ENCODE results near the gene GIPC3. TPM values are rescaled to one million over a fixed set of nuclear protein-coding genes. Genes with fewer than 3 reads are reported as not detected.

Gene GIPC3
- total and polyA plus RNA-seq, 12 donors, result 0.33 to 5.9 (median 3.2) TPM

DNA sequence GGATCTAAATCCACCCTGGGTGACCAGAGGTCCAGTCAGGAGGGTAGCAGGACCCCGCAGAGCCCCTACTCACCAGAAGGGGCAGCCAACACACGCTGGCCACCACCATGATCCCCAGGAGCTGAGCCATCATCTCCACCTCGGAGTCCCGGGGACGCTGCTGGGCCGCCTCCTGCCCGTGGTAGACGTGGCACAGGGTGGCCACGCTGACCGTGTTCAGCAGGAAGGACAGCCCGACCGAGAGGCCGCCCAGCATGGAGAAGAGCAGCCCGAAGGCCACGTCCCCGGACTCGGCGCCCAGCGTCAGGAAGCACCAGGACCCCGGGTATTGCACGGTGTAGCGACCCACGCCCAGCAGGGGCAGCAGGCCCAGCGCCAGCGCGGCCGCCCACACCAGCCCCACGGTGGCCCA lies 14.5 kb downstream of the GIPC3 start:
- Histone ChIP-seq H3K27ac (no peak overlapping the region), H3K27me3 (no peaks in the 10 kb centered on the region), H3K4me3 (no peak overlapping the region), H3K9me3 (replicated peaks in 1 of 3) (no peaks in the 10 kb centered on the region), H3K36me3 (replicated peaks in 1 of 2) (peaks cover 0 to 3% of the 10 kb centered on the region in 2 donors), H3K4me1 (replicated peaks in 1 of 2) (peaks cover 16% of the 10 kb centered on the region in 2 donors)
- intact Hi-C loops (cut with DNase I), result no loop called here
- peak in 1 of 7 donors; percentile 20 for DNase-seq
- WGBS, 4 donors, result 90 to 100% (median 94%) methylated on average over 1 to 28 of the region's 28 CpGs
- no peak for TF ChIP-seq POLR2A (IDR thresholded peaks at IDR 0.05)
- TF ChIP-seq, protein P1, sequence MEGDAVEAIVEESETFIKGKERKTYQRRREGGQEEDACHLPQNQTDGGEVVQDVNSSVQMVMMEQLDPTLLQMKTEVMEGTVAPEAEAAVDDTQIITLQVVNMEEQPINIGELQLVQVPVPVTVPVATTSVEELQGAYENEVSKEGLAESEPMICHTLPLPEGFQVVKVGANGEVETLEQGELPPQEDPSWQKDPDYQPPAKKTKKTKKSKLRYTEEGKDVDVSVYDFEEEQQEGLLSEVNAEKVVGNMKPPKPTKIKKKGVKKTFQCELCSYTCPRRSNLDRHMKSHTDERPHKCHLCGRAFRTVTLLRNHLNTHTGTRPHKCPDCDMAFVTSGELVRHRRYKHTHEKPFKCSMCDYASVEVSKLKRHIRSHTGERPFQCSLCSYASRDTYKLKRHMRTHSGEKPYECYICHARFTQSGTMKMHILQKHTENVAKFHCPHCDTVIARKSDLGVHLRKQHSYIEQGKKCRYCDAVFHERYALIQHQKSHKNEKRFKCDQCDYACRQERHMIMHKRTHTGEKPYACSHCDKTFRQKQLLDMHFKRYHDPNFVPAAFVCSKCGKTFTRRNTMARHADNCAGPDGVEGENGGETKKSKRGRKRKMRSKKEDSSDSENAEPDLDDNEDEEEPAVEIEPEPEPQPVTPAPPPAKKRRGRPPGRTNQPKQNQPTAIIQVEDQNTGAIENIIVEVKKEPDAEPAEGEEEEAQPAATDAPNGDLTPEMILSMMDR (IDR thresholded peaks at IDR 0.05), result no peak

DNA sequence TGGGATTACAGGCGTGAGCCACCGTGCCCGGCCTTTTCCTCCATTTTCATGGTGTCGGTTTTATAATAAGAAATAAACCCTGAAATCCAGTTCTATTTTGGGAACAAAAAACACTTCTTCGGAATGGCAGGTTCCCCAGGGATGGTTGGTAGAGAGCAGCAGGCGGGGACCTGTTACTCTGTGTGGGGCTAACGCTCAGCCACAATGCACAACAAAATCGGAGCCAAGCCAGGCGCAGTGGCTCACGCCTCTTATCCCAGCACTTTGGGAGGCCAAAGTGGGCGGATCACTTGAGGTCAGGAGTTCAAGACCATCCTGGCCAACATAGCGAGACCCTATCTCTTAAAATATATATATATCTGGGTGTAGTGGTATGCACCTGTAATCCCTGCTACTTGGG lies 15.7 kb downstream of the GIPC3 start:
- Histone ChIP-seq H3K9me3 (replicated peaks in 1 of 3) (no peaks in the 10 kb centered on the region), H3K27ac (no peak overlapping the region), H3K27me3 (no peaks in the 10 kb centered on the region), H3K4me3 (no peak overlapping the region), H3K4me1 (replicated peaks in 1 of 2) (peaks cover 16 to 22% of the 10 kb centered on the region in 2 donors), H3K36me3 (replicated peaks in 1 of 2) (no peaks in the 10 kb centered on the region)
- WGBS, 4 donors, result 86 to 91% (median 89%) methylated on average over 12 of the region's 12 CpGs
- intact Hi-C loops (cut with DNase I), result no loop called here
- peak in 1 of 7 donors; percentile 18 for DNase-seq
- TF ChIP-seq, protein P1 (IDR thresholded peaks at IDR 0.05), result no peak
- no peak for TF ChIP-seq POLR2A (IDR thresholded peaks at IDR 0.05)

DNA sequence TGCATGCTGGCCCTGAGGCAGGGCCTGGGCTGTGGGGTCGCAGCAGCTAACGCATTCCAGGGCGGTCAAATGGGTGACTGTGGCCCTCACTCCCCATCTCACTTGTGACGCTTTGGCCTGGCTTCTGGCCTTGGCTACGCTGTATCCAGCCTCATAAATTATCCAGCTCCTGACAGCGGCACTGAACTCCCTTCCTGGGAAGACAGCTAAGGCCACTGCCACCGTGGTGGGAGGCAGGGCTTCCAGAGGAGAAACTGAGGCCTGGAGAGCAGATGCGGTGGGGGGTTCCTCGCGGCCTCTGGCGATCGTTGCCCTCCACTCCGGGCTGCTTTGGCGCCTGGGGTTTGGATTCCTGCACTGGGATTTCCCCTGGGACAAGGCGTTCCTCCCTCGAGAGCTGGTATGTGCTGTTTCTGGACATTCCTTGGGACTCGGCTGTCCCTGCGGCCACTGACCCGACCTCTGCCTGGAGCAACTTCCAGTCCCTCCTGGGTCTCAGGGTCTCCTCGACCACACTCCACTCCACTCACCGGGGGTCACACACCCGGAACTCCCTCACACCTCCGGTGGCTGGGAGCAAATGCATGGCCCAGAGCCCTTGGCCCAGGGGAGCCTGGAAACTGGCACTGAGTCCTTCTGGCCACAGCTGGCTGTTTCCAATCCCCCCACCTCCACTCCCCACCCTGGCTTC lies 18.0 kb downstream of the GIPC3 start:
- TF ChIP-seq, protein P1 (IDR thresholded peaks at IDR 0.05), result no peak
- peak in 1 of 2 donors; percentile 20 for TF ChIP-seq POLR2A (IDR thresholded peaks at IDR 0.05)
- DNase-seq, result peak in 6 of 7 donors; percentile 64 to 90 (median 85)
- no peaks in the 10 kb centered on the region for H3K36me3 ChIP-seq (replicated peaks in 1 of 2)
- 29 to 46% (median 33%) methylated on average over 12 to 23 of the region's 23 CpGs for WGBS, 4 donors
- H3K27me3 ChIP-seq, result no peaks in the 10 kb centered on the region
- peak overlapping the region in 1 of 4 donors; percentile 44 for H3K4me3 ChIP-seq
- H3K4me1 ChIP-seq (replicated peaks in 1 of 2), result peaks cover 28 to 42% of the 10 kb centered on the region in 2 donors
- no peaks in the 10 kb centered on the region for H3K9me3 ChIP-seq (replicated peaks in 1 of 3)
- intact Hi-C loops (cut with DNase I), result no loop called here
- peak overlapping the region; percentile 38 to 94 (median 73) for H3K27ac ChIP-seq

DNA sequence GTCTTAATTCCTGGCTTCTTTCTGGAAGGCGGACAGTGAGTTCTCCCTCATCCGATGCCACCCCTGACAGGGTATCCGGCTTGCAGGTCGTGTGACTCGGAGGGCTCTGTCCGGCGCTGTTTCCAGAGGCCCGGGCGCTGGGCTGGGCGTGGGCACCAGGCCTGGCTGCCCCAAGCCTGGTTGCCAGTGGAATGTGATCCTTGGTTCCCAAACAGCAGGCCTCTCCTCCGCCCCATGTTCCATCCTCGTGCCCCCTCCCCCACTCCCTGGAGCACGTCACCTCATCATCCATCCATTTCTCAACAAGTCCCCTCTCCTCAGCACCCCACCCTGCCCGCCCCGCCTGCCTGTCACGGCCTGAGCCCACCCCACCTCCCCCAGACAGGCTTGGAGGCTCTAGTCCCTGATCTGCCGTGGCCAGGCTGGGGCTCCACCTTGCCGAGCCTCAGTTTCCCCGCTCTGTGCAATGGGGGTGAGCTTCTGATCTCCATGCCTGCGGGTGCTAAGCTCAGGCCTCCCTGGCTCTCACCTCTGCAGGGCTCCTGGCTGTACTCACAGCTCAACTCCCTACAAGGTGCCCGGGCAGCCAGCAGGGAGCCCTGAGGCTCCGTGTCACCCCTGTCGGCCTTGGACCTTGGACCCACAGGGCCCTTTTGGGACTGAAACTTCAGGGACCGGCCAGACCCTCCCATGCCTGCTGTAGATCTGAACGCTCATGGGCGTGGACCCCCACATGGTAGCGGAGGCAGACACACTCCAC lies 19.1 kb downstream of the GIPC3 start:
- Histone ChIP-seq H3K4me3 (peak overlapping the region in 1 of 4 donors; percentile 62), H3K4me1 (replicated peaks in 1 of 2) (peaks cover 38 to 52% of the 10 kb centered on the region in 2 donors), H3K9me3 (replicated peaks in 1 of 3) (no peaks in the 10 kb centered on the region), H3K36me3 (replicated peaks in 1 of 2) (no peaks in the 10 kb centered on the region), H3K27ac (peak overlapping the region in 4 of 5 donors; percentile 69 to 94 (median 78)), H3K27me3 (no peaks in the 10 kb centered on the region)
- 76 to 81% (median 77%) methylated on average over 9 to 27 of the region's 27 CpGs for WGBS, 4 donors
- TF ChIP-seq POLR2A (IDR thresholded peaks at IDR 0.05), result no peak
- TF ChIP-seq, protein P1 (IDR thresholded peaks at IDR 0.05), result no peak
- peak in 2 of 7 donors; percentile 21 to 31 for DNase-seq
- intact Hi-C loops (cut with DNase I), result no loop called here

All from adrenal gland (tissue), 12 donors.